Right atrium auricular region (tissue), 2 donors: ENCODE measurements around the gene KANSL3. TPM values are rescaled to one million over a fixed set of nuclear protein-coding genes. Genes with fewer than 3 reads are reported as not detected.
"Not testable (repeated sequence)": the region's sequence is repeated elsewhere in the genome, so short reads cannot be mapped to it uniquely, and the experiment has no call there.

Experiments
- DNase-seq: peaks from one replicate; pipeline ENCODE4 v3.0.0-alpha.2; 2019; ENCODE audit warnings: low spot score
- H3K27ac ChIP-seq, 2 donors: fragments of 200-600 bp; sonication (generic); 1 replicate in 1 of 2; 2 replicates in 1 of 2; pipeline ENCODE4 v1.5.1; 2016 to 2019
- H3K27me3 ChIP-seq, 2 donors: fragments of 200-600 bp; sonication (generic); one replicate each; pipeline versions ENCODE4 v1.5.1 to v1.6.0; 2017 to 2019
- H3K36me3 ChIP-seq: fragments of 200-600 bp; sonication (generic); one replicate; pipeline ENCODE4 v1.5.1; 2016
- H3K4me1 ChIP-seq, 2 donors: fragments of 200-600 bp; sonication (generic); one replicate each; pipeline versions ENCODE4 v1.5.1 to v1.6.0; 2017 to 2019
- H3K4me3 ChIP-seq, 2 donors: fragments of 200-600 bp; sonication (generic); 1 replicate in 1 of 2; 2 replicates in 1 of 2; pipeline ENCODE4 v1.5.1; 2017 to 2019; ENCODE audit warnings: mild to moderate bottlenecking in 1 of 2, moderate library complexity in 1 of 2
- H3K9me3 ChIP-seq, 2 donors: fragments of 200-600 bp; sonication (generic); one replicate each; pipeline ENCODE4 v1.5.1; 2019
- CTCF ChIP-seq, 2 donors: fragments of 200-600 bp; sonication (generic); IDR thresholded peaks; one replicate each; pipeline ENCODE4 v1.5.1; 2019; ENCODE audit warnings: antibody characterized with exemption in 2 of 2
- total RNA-seq, 2 donors: library from RNA; depleted of rRNA; stranded (reverse); fragments of >200 nt; gene quantifications; one replicate each; pipeline ENCODE4 v1.1.0, GENCODE V29; 2016

The KANSL3 gene
- total RNA-seq, 2 donors from 2014 or later: 27.3 to 29.4 TPM

GRCh38 chr2:96564563-96564962 lies 73.5 kb downstream of the KANSL3 start:
- H3K27me3 ChIP-seq: no peaks in the 10 kb centered on the region
- no peak overlapping the region for H3K27ac ChIP-seq
- no peak overlapping the region for H3K4me3 ChIP-seq
- no peak for DNase-seq
- H3K4me1 ChIP-seq: no peaks in the 10 kb centered on the region
- H3K9me3 ChIP-seq: no peaks in the 10 kb centered on the region
- TF ChIP-seq CTCF (IDR thresholded peaks at IDR 0.05): no peak
- no peaks in the 10 kb centered on the region for H3K36me3 ChIP-seq

GRCh38 chr2:96564026-96564425 lies 74.1 kb downstream of the KANSL3 start:
- DNase-seq: no peak
- H3K27ac ChIP-seq: no peak overlapping the region
- no peak for TF ChIP-seq CTCF (IDR thresholded peaks at IDR 0.05)
- H3K4me3 ChIP-seq: no peak overlapping the region
- H3K27me3 ChIP-seq: no peaks in the 10 kb centered on the region
- no peaks in the 10 kb centered on the region for H3K4me1 ChIP-seq
- no peaks in the 10 kb centered on the region for H3K36me3 ChIP-seq
- H3K9me3 ChIP-seq: no peaks in the 10 kb centered on the region

GRCh38 chr2:96558485-96558884 lies 79.6 kb downstream of the KANSL3 start:
- Histone ChIP-seq H3K27me3 (no peaks in the 10 kb centered on the region), H3K4me3 (no peak overlapping the region), H3K9me3 (no peaks in the 10 kb centered on the region), H3K4me1 (peaks cover 0 to 12% of the 10 kb centered on the region in 2 donors), H3K36me3 (no peaks in the 10 kb centered on the region), H3K27ac (no peak overlapping the region)
- DNase-seq: no peak
- TF ChIP-seq CTCF (IDR thresholded peaks at IDR 0.05): no peak

- DNase-seq: no peak
- no peak for TF ChIP-seq CTCF (IDR thresholded peaks at IDR 0.05)
- H3K27ac ChIP-seq: no peak overlapping the region
- no peaks in the 10 kb centered on the region for H3K36me3 ChIP-seq
- H3K9me3 ChIP-seq: no peaks in the 10 kb centered on the region
- peaks cover 0 to 12% of the 10 kb centered on the region in 2 donors for H3K4me1 ChIP-seq
- no peaks in the 10 kb centered on the region for H3K27me3 ChIP-seq
- no peak overlapping the region for H3K4me3 ChIP-seq
These were observed 80.1 kb downstream of the KANSL3 start for GRCh38 chr2:96558061-96558460.

- not testable (repeated sequence) for H3K4me3 ChIP-seq, H3K36me3 ChIP-seq, H3K27me3 ChIP-seq, DNase-seq, H3K9me3 ChIP-seq, H3K27ac ChIP-seq
- H3K4me1 ChIP-seq: peaks cover 0 to 12% of the 10 kb centered on the region in 2 donors
These were observed 80.7 kb downstream of the KANSL3 start for GRCh38 chr2:96557421-96557820.

- no peak for TF ChIP-seq CTCF (IDR thresholded peaks at IDR 0.05)
- Histone ChIP-seq H3K27ac (no peak overlapping the region), H3K27me3 (no peaks in the 10 kb centered on the region), H3K36me3 (peaks cover 12% of the 10 kb centered on the region), H3K4me3 (no peak overlapping the region), H3K4me1 (peaks cover 0 to 12% of the 10 kb centered on the region in 2 donors), H3K9me3 (no peaks in the 10 kb centered on the region)
- no peak for DNase-seq
These were observed 81.4 kb downstream of the KANSL3 start for GRCh38 chr2:96556441-96557330.
